ENCODE results near the gene LRG1.
A peak's percentile ranks its signal among the peaks of the same experiment; 100 is the strongest.
"Not testable (repeated sequence)": the region's sequence is repeated elsewhere in the genome, so short reads cannot be mapped to it uniquely, and the experiment has no call there.

LRG1 gene

GRCh38 chr19:4568886-4569285 is 29.1 kb upstream of the LRG1 start:
- TF ChIP-seq, protein P1, sequence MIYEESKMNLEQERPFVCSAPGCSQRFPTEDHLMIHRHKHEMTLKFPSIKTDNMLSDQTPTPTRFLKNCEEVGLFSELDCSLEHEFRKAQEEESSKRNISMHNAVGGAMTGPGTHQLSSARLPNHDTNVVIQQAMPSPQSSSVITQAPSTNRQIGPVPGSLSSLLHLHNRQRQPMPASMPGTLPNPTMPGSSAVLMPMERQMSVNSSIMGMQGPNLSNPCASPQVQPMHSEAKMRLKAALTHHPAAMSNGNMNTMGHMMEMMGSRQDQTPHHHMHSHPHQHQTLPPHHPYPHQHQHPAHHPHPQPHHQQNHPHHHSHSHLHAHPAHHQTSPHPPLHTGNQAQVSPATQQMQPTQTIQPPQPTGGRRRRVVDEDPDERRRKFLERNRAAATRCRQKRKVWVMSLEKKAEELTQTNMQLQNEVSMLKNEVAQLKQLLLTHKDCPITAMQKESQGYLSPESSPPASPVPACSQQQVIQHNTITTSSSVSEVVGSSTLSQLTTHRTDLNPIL (CRISPR knock-in tag; IDR thresholded peaks at IDR 0.05; ENCODE audit: low read depth): no peak
- TF ChIP-seq OSR1 (CRISPR knock-in tag; IDR thresholded peaks at IDR 0.05) (no peak), TOX (CRISPR knock-in tag; IDR thresholded peaks at IDR 0.05; ENCODE audit: borderline replicate concordance) (no peak), ESRRG (CRISPR knock-in tag; IDR thresholded peaks at IDR 0.05) (no peak), SNAI2 (CRISPR knock-in tag; IDR thresholded peaks at IDR 0.05) (no peak), ZC3H10 (CRISPR knock-in tag; IDR thresholded peaks at IDR 0.05) (no peak), ISL1 (CRISPR knock-in tag; IDR thresholded peaks at IDR 0.05) (no peak), GLIS3 (CRISPR knock-in tag; IDR thresholded peaks at IDR 0.05) (no peak), ZFP3 (CRISPR knock-in tag; IDR thresholded peaks at IDR 0.05) (no peak)
- ATAC-seq: no peak

- peak; percentile 91 for ATAC-seq
- TF ChIP-seq CSDC2 (CRISPR knock-in tag; IDR thresholded peaks at IDR 0.05) (no peak), CSRNP3 (CRISPR knock-in tag; IDR thresholded peaks at IDR 0.05) (no peak), ARNTL (CRISPR knock-in tag; IDR thresholded peaks at IDR 0.05; ENCODE audit: borderline replicate concordance, low read depth) (no peak), OSR1 (CRISPR knock-in tag; IDR thresholded peaks at IDR 0.05) (no peak), ZNF565 (CRISPR knock-in tag; conservative IDR thresholded peaks at IDR 0.05; ENCODE audit: low read depth) (no peak), ZFP30 (CRISPR knock-in tag; IDR thresholded peaks at IDR 0.05) (no peak), GLIS3 (CRISPR knock-in tag; IDR thresholded peaks at IDR 0.05) (no peak), ESRRG (CRISPR knock-in tag; IDR thresholded peaks at IDR 0.05) (no peak), TOX (CRISPR knock-in tag; IDR thresholded peaks at IDR 0.05; ENCODE audit: borderline replicate concordance) (no peak), ISL1 (CRISPR knock-in tag; IDR thresholded peaks at IDR 0.05) (no peak), RARB (CRISPR knock-in tag; IDR thresholded peaks at IDR 0.05) (no peak), TCF4 (CRISPR knock-in tag; IDR thresholded peaks at IDR 0.05; ENCODE audit: borderline replicate concordance) (no peak), ZFP3 (CRISPR knock-in tag; IDR thresholded peaks at IDR 0.05) (no peak), ZNF8 (CRISPR knock-in tag; IDR thresholded peaks at IDR 0.05) (no peak), PPARA (CRISPR knock-in tag; IDR thresholded peaks at IDR 0.05; ENCODE audit: borderline replicate concordance) (no peak), SNAI2 (CRISPR knock-in tag; IDR thresholded peaks at IDR 0.05) (no peak), BACH2 (CRISPR knock-in tag; IDR thresholded peaks at IDR 0.05; ENCODE audit: borderline replicate concordance) (no peak)
- TF ChIP-seq, protein P2, sequence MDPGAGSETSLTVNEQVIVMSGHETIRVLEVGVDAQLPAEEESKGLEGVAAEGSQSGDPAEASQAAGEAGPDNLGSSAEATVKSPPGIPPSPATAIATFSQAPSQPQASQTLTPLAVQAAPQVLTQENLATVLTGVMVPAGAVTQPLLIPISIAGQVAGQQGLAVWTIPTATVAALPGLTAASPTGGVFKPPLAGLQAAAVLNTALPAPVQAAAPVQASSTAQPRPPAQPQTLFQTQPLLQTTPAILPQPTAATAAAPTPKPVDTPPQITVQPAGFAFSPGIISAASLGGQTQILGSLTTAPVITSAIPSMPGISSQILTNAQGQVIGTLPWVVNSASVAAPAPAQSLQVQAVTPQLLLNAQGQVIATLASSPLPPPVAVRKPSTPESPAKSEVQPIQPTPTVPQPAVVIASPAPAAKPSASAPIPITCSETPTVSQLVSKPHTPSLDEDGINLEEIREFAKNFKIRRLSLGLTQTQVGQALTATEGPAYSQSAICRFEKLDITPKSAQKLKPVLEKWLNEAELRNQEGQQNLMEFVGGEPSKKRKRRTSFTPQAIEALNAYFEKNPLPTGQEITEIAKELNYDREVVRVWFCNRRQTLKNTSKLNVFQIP (CRISPR knock-in tag; IDR thresholded peaks at IDR 0.05; ENCODE audit: borderline replicate concordance, low read depth): no peak
- TF ChIP-seq, protein P3, sequence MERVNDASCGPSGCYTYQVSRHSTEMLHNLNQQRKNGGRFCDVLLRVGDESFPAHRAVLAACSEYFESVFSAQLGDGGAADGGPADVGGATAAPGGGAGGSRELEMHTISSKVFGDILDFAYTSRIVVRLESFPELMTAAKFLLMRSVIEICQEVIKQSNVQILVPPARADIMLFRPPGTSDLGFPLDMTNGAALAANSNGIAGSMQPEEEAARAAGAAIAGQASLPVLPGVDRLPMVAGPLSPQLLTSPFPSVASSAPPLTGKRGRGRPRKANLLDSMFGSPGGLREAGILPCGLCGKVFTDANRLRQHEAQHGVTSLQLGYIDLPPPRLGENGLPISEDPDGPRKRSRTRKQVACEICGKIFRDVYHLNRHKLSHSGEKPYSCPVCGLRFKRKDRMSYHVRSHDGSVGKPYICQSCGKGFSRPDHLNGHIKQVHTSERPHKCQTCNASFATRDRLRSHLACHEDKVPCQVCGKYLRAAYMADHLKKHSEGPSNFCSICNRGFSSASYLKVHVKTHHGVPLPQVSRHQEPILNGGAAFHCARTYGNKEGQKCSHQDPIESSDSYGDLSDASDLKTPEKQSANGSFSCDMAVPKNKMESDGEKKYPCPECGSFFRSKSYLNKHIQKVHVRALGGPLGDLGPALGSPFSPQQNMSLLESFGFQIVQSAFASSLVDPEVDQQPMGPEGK (CRISPR knock-in tag; IDR thresholded peaks at IDR 0.05; ENCODE audit: borderline replicate concordance): no peak
- TF ChIP-seq, protein P1 (CRISPR knock-in tag; IDR thresholded peaks at IDR 0.05; ENCODE audit: low read depth): no peak
Observed at GRCh38 chr19:4567584-4568071, 27.8 kb upstream of the LRG1 start.

- no peak for ATAC-seq
- TF ChIP-seq, protein P1 (CRISPR knock-in tag; IDR thresholded peaks at IDR 0.05; ENCODE audit: low read depth): no peak
- TF ChIP-seq PPARA (CRISPR knock-in tag; IDR thresholded peaks at IDR 0.05; ENCODE audit: borderline replicate concordance) (no peak), ZFP30 (CRISPR knock-in tag; IDR thresholded peaks at IDR 0.05) (no peak), BACH2 (CRISPR knock-in tag; IDR thresholded peaks at IDR 0.05; ENCODE audit: borderline replicate concordance) (no peak), ARNTL (CRISPR knock-in tag; IDR thresholded peaks at IDR 0.05; ENCODE audit: borderline replicate concordance, low read depth) (no peak), OSR1 (CRISPR knock-in tag; IDR thresholded peaks at IDR 0.05) (no peak), RARB (CRISPR knock-in tag; IDR thresholded peaks at IDR 0.05) (no peak), GLIS3 (CRISPR knock-in tag; IDR thresholded peaks at IDR 0.05) (no peak)
- TF ChIP-seq, protein P2 (CRISPR knock-in tag; IDR thresholded peaks at IDR 0.05; ENCODE audit: borderline replicate concordance, low read depth): no peak
Observed at GRCh38 chr19:4566402-4567051, 26.7 kb upstream of the LRG1 start.

GRCh38 chr19:4563562-4563961 is 23.7 kb upstream of the LRG1 start:
- ATAC-seq: not testable (repeated sequence)

- not testable (repeated sequence) for ATAC-seq
Observed at GRCh38 chr19:4562085-4562484, 22.2 kb upstream of the LRG1 start.
